Cerebellar nuclear complex (tissue), 1 donor: ENCODE results near the gene GPR180.

Source experiments
- DNase-seq, 2 experiments: peaks; one replicate each; lab custom pipeline; 2025; lab: John Stamatoyannopoulos, UW

GPR180 gene

GRCh38 chr13:94646904-94647303 is 45.2 kb downstream of the GPR180 start:
- DNase-seq = no peak

- DNase-seq = no peak
These were observed 54.5 kb downstream of the GPR180 start for GRCh38 chr13:94656176-94656575.

DNA sequence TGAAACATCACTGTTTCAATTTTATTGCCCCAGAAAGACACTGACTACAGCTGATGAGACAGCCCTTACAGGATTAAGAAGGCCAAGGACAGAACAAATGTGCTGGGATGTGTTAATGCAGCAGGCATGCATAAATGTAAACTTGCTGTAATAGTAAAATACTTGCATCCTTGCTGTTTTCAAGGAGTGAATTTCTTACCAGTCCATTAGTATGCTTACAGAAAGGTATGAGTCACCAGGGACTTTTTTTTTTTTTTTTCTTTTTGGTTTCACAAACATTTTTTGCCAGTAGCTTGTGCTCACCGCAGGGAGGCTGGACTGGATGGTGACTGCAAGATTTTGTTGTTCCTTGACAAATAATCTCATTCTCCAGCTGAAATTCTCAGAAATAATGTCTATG is 55.1 kb downstream of the GPR180 start:
- no peak for DNase-seq

DNA sequence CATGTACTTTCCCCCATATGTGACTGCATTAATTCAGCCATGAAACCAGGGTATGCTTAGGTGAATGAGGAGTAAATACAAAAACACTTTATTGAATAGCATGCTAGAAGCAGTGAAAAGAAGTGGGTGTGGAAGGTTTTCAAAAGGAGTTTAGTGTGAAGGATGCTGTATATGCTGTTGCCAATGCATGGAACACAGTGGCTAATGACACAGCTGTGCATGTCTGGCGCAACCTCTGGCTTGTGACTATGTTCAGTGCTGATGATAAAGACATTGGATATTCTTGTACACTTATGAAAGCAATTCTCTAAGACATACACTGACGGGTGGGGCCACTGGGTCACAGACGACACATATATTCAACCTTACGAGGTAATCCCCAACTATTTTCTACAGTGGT is 55.5 kb downstream of the GPR180 start:
- no peak for DNase-seq

GRCh38 chr13:94658926-94659597 is 57.4 kb downstream of the GPR180 start:
- no peak for DNase-seq

DNA sequence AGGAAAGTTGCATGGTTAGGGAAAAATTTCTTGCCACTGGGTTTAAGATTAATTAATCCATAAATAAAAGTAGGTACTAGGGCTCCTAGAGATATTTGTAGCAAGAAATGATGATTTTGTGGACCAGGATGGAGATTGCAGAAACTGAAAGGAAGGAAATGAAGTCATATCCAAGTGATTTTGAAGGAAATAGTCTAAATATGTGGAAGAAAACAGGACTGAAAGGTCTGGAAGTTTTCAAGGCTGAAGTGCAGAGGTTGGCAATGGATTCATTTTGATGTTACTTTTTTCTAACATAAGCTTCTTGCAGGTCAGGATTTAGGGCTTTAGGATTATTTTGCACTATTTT is 57.9 kb downstream of the GPR180 start:
- DNase-seq = no peak

DNA sequence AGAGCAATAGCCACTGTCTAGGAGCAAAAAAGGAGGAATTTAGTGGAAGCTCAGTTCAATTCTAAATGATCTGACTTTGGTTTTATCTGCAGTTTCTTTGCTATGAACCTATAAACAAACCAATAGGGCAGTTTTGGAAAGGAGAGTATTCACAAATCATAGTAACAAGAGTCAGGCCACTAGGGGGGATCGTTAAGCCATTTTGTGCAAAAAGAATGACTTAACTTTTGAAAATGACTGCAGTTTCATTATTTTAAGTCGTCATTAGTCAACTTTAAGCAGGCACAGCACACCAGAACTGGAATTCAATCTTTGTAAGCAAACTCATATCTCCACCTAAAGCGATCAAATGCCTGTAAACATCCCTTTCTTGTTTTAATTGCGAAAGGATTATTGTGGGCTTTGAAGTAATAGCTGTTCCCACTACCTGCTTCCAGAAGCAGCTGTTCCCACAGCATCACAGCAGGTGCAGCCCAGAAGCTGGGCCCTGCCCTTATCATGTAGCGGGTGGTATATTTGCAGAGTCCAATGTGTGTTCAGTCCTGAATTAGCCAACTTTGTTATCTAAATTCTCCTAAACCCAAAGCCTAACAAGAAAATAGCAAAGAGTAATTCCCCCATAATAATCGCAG is 59.2 kb downstream of the GPR180 start:
- no peak for DNase-seq

GRCh38 chr13:94661406-94661805 is 59.7 kb downstream of the GPR180 start:
- no peak for DNase-seq

DNA sequence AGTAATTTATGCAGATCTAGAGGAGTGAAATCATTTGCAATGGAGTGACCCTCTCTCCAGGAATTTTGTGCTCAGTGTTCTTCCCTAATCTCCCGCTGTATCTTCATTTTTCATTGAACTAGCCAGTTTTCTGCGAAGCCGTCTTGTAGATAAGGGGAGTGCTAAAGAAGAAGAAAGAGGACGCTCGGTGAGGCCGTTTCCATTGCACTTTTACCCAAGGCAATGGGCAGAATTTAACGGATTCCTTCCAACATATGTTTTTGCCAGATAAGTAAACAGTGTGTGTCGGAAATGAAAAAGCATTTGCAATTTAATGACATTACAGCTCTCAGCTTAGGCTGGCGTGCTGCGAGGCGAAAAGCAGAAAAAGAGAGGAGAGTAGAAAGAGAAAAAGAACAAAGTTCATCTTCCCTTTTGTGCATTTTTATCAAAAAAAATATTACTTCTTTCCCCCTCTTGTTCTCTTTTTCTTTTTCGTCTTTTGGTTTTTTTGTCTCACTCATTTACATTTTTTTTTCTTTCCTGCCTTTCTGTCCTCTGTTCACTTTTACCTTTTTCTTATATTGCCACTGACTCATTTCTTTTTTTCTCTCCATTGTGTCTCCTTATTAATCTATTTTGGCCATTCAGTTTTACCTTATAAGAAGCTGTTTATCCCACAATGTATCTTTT is 60.8 kb downstream of the GPR180 start:
- no peak for DNase-seq

DNA sequence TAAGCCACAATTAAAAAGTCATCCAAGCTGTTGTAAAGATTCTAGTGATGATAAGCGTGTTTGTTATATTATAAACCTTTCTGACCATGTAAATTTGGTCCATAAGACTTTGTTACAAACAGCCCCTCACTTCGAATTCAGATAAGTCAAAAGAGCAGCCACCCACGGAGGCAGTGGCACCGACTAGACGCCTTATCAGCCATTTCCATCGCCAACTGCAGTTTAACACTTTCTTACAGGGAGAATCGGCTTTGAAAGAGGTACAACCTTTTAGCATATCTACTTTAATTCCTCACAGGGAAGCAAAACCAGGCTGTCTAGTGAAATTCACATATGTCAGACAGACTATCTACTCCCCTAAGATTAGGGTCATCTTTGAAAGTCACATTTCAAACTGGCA is 63.2 kb downstream of the GPR180 start:
- DNase-seq = no peak

DNA sequence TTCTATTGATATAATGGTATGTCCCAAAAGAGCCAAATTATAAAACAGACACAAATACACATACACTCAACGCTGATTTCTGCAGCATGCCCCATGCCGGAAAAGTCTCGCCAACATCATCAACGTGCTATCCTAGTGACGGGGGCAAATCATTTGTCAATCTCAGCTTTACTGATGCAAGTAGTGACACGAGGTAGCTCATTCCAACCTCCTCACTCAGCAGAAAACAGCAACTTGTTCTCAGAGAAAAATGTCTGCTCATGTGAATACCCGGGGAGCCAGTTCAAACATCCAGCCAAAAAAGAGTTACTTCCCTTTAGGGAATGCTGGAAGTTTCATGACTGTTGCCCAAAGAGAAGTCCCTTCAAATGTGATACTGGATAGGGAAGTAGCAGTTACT is 64.4 kb downstream of the GPR180 start:
- DNase-seq = no peak

GRCh38 chr13:94667190-94667589 is 65.5 kb downstream of the GPR180 start:
- DNase-seq = no peak

- DNase-seq = no peak
These were observed 70.7 kb downstream of the GPR180 start for GRCh38 chr13:94672400-94672799.

DNA sequence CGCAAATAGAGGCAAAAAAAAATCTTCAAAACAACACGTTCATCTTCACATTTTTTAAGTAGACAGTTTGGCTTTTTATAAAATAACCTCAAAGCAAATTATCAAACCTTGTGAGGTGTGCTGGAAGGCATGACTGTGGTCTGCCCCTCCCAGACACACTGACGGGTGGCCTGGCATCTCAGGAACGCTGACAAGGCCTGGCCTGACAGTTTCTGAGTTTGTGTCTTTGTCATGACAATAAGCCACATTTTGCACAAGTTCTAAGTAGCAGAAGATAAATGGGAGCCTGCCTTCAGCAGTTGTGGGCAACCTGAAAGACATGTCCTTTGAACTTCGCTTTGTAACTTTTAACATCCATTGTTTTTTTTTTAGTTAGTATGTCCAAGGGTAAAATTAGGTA is 72.2 kb downstream of the GPR180 start:
- no peak for DNase-seq

DNA sequence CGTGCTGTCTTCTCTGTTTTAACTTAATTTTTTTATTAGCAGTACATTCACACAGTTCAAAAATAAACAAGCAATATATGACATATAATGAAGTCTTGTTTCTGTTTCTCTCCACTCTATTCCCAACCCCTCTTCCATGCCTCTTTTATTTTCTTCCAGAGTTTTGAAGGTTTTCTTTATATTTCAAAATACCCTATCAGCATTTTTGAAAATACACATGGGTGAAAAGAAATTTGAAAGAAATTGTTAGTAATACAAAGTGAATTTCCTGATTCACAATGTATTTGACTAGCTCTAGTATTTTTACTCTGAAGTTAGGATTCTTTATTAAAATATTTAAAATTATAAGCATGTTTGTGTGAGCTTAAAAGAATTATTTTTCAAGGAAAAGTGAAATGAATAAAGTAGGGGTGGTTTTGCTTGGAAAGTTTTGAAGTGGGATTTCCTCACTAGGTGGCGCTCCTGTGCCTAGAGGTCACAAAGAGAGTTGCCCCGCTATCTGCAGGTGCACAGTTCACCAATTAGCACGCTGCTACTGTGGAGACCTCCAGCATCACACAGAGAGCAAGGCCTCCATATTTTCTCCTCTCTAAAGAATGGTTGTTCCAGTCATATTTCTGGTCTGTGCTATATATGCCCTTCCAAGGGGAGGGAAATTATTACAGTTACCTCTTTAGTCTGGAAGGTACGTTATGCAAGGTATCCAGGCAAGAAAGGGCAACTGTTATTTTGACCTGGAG is 73.1 kb downstream of the GPR180 start:
- no peak for DNase-seq

DNA sequence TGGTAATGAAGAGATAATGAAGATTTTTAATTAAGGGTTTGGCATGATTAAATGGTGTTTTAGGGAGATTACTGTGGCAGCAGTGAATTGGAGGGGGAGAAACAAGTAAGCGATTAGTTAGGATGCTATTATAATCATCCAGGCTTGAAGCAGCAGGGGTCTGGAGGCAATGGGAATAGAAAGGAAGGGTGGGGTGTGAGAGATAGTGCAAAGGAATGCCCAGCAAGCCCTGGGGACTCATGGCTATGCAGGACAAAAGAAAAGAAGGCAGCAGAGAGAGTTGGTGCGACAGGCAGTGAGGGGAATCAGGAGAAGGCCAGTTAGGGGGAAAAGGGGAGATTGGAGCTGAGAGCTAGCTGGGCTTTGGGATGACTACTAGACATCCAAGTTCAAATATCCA is 76.1 kb downstream of the GPR180 start:
- DNase-seq = no peak

DNA sequence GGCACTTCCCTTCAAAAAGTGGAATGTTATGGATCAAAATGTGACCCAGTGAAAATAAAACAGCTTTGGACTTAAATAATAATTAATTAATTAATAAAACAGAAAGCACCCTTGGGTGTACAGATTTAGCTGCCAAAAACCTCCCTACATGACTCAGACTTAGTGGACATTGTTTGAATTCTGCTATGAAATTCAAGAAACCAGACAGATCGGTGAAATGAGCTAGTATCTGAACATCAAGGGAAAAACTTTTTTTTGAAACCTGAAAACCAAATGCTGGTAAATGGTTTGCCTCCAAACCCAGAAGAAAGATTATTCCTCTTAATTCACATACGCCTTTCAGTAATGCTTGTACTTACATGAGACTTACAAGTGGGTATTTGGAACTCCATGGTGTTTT is 77.2 kb downstream of the GPR180 start:
- DNase-seq = no peak

- no peak for DNase-seq
These were observed 78.0 kb downstream of the GPR180 start for GRCh38 chr13:94679614-94680013.

- DNase-seq = no peak
These were observed 80.6 kb downstream of the GPR180 start for GRCh38 chr13:94682229-94682628.

GRCh38 chr13:94683409-94683808 is 81.8 kb downstream of the GPR180 start:
- no peak for DNase-seq
